NOMO-1 (cell line): Measurements from ENCODE around the gene UPF1.
"Not testable (repeated sequence)": the region's sequence is repeated elsewhere in the genome, so short reads cannot be mapped to it uniquely, and the experiment has no call there.

Experiments
- DNase-seq, 2 experiments: peaks; one replicate each; lab custom pipeline; 2025; ENCODE audit not compliant: unreplicated experiment in 2 of 2; lab: John Stamatoyannopoulos, UW

The UPF1 gene

GRCh38 chr19:18798384-18799352 lies 33.1 kb upstream of the UPF1 start:
- DNase-seq = no peak

GRCh38 chr19:18799389-18799970 lies 32.3 kb upstream of the UPF1 start:
- no peak for DNase-seq

- DNase-seq = no peak
These were observed 31.7 kb upstream of the UPF1 start for GRCh38 chr19:18800079-18800478.

GRCh38 chr19:18800636-18801035 lies 31.1 kb upstream of the UPF1 start:
- no peak for DNase-seq

GRCh38 chr19:18802354-18802753 lies 29.4 kb upstream of the UPF1 start:
- DNase-seq = no peak

GRCh38 chr19:18803550-18804138 lies 28.1 kb upstream of the UPF1 start:
- DNase-seq = no peak

GRCh38 chr19:18804139-18804601 lies 27.6 kb upstream of the UPF1 start:
- no peak for DNase-seq

- DNase-seq = no peak
These were observed 27.1 kb upstream of the UPF1 start for GRCh38 chr19:18804643-18805042.

- DNase-seq = no peak
These were observed 23.9 kb upstream of the UPF1 start for GRCh38 chr19:18807861-18808331.

- DNase-seq = peak in 1 of 2 experiments; percentile 49
These were observed 22.4 kb upstream of the UPF1 start for GRCh38 chr19:18809149-18809868.

- not testable (repeated sequence) for DNase-seq
These were observed 20.1 kb upstream of the UPF1 start for GRCh38 chr19:18811638-18812037.

GRCh38 chr19:18814063-18814462 lies 17.7 kb upstream of the UPF1 start:
- no peak for DNase-seq

GRCh38 chr19:18815673-18816072 lies 16.1 kb upstream of the UPF1 start:
- DNase-seq = no peak

GRCh38 chr19:18816645-18817044 lies 15.1 kb upstream of the UPF1 start:
- not testable (repeated sequence) for DNase-seq

- DNase-seq = no peak
These were observed 14.2 kb upstream of the UPF1 start for GRCh38 chr19:18817574-18817973.

- DNase-seq = no peak
These were observed 3.0 kb upstream of the UPF1 start for GRCh38 chr19:18828786-18829185.

- no peak for DNase-seq
These were observed 1.3 kb upstream of the UPF1 start for GRCh38 chr19:18830488-18830887.

- peak in 1 of 2 experiments; percentile 28 for DNase-seq
These were observed 764 bp downstream of the UPF1 start for GRCh38 chr19:18832306-18833140.

GRCh38 chr19:18833141-18833476 lies 1.4 kb downstream of the UPF1 start:
- peak in 1 of 2 experiments; percentile 4 for DNase-seq
